Measurements from ENCODE around the gene LRRN2.
"Not testable (repeated sequence)": the region's sequence is repeated elsewhere in the genome, so short reads cannot be mapped to it uniquely, and the experiment has no call there.

Gene LRRN2

DNA sequence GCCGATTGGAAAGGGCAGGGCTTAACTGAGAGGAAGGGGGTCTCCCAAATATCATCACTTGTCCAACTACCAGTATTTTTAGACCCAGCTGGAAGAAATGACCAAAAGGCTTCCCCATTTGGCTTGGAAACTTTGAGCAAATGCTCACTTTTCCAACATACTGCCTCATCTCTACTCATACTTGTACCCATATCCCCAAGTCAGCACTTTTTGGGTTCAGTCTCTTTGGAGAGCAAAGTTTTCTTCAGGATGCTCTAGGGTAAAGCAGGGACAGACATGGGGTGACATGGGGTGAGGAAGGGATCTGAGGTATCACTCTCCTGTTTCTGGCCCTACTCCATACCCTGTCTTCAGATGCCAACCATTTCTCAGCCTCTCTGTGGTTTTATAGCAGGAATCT lies 27.2 kb downstream of the LRRN2 start:
- DNase-seq = no peak

GRCh38 chr1:204653590-204654340 lies 31.8 kb downstream of the LRRN2 start:
- no peak for DNase-seq

GRCh38 chr1:204652497-204652896 lies 33.0 kb downstream of the LRRN2 start:
- no peak for DNase-seq

DNA sequence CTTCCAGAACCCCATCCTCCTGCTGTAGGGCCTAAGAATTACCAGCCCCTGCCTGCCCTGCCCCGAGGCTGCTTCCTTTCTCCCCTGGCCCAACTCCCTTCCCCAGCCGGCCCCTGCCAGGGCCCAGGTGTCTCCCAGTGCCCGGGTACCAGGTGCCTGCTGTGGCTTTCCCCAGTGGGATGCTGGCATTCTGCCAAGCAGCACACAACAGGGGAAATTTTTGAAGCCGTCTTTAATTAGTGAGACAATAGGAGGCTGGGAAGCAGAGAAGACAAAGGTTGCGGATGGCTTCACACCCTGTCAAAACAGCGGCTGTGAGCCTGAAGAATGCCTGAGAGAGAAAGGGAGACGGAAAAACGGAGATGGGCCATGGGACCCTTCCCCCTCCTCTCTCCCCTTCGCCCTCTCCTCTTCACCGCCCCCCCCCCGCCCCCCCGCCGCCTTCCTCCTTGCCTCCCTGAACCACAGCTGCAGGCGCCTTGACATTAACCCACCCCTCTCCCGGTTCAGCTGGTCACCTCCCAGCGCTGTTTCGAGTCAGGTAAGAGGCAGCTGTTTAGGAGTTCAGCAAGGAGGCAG lies 33.6 kb downstream of the LRRN2 start:
- DNase-seq = no peak

DNA sequence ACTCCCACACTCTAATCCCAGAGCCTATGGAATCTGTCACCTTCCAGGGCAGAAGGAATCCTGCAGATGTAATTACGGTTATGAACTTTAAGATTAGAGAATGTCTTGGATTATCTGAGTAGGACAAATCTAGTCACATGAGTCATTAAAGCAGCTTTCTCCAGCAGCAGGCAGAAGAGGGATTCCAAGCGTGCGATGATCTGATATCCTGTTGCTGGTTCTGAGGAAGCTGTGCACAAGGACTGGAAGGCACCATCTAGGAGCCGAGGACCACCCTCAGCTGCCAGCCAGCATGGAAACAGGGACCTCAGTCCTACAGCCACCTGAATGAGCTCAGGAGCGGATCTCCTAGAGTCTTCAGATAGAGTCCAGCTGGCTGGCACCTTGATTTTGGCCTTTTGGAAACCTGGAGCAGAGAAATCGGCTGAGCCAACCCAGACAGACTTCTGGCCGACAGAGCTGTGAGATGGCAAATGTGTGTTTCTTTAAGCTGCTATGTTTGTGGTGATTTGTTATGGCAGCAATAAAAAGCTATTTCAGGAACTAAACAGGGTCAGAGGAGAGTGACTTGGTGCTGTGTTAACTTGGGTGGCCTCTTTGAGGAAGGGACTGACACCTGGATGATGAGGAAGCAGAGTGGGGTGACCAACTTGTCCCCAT lies 34.5 kb downstream of the LRRN2 start:
- DNase-seq = no peak

DNA sequence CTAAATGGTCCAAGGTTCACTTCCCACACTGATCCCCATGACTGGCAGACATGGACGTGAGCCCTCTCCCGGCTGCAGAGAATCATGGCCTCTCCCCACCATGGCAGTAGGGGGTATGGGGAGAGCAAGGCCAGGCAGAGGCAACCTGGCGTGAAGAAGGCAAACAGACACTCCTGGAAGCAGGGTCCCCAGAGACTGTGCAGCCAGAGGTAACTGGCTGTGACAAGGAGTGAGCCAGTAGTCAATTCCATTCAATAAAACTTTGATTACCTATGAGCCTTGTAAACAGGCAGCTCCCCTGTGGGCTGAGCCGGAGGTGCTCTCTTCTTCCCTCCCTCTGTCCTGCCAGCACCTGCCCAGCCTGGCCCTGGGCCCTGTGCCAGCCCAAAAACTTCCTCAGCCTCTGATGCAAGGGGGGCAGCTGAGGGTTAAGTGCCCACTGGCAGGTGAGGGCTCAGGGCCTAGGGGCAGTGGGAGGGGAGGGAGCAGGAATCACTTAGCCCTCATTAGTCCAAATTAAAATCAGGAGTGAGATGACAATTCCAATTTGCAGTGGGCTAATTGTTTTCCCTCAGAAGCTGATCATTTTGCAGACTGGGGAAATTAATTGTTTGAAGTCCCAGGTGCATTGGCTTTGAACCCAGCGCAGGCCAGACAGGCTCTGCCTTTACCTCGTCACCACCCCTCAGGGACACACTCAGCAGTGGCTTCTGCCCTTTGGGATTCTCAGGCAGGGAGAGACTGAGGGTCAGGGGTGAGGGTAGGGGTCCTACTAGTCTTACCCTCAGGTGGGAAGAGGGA lies 35.6 kb downstream of the LRRN2 start:
- DNase-seq = no peak

GRCh38 chr1:204648576-204648975 lies 37.0 kb downstream of the LRRN2 start:
- DNase-seq = no peak

DNA sequence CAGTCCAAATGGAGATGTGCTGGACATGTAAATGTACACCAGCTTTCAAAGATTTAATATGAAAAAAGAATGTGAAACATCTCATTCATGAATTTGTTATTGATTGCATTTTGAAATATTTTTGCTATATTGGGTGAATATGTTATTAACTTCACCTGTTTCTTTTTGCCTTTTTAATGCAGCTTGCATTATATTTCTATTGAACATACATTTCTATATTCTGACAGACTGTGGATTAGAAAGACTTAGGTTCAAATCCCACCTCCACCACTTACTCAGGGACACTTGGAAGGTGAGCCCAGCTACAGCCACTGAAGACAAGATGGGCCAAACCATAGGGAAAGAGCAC lies 37.8 kb downstream of the LRRN2 start:
- DNase-seq = no peak

DNA sequence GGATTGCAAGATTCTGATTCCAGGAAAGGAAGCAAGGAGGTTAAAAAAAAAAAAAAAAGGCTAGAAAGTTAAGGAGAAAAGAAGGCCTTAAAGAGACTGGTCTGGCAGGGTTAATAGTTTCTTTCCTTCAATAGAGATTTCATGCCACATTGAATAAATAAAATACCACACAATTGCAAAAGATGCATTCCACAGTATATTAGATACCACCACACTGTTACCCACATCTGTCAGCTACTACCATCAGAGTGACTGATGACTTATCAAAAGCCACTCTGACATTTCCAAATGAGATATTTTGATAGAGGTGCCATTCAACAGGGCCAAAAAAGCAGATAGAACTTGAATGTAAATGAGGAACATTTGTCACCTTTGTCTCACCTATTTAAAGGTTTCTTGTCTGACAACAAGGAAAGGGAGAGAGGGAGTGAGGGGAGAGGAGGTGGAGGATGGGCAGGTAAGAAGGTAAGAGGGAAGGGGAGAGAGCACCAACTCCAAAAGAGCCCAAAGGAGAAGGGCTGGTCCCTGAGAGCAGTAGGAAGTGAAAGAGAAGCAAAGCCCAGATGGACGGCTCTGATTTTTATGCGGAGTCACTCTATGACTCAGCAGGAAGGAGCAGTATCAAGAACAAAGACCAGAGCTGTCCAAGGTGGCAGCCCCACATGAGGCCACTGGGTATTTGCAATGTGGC lies 38.3 kb downstream of the LRRN2 start:
- no peak for DNase-seq

GRCh38 chr1:204645666-204646065 lies 39.9 kb downstream of the LRRN2 start:
- no peak for DNase-seq

DNA sequence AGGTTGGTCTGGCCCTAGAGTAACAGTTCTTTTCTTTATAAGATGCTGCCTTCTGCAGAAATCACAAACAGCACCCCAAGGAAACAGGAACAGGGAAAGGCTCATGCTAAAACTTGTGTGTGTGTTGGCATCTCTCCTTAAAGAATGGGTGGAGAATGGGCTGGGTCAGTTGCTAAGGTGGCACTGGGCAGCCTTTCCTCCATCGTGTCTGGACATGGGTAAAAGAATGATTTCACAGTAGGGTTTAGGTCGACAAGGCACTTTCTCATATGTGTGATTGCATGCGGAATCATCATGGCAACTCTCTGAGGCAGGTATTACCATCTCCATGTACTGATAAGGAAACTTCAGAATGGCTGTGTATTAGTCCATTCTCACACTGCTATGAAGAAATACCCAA lies 40.3 kb downstream of the LRRN2 start:
- no peak for DNase-seq

GRCh38 chr1:204643503-204643902 lies 42.0 kb downstream of the LRRN2 start:
- DNase-seq = no peak

DNA sequence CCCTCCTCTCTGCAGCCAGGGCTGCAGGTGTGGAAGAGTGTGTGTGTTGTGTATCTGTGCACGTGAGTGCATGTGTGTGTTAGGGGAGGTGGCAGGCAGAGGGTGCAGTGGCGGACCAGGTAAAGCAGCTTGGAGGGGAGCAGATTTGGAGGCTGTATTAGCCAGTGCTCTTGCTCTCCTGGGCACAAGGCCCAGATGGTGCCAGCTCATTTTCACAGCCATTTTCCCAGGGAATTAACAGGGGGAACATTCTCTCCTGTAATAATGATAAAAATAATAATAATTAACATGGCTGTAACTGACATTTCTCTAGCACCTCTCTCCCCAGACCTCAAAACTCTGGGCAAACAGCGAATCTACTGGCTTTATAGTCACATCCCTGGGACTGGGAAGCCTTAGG lies 43.6 kb downstream of the LRRN2 start:
- DNase-seq = no peak

GRCh38 chr1:204641455-204641854 lies 44.1 kb downstream of the LRRN2 start:
- DNase-seq = no peak

DNA sequence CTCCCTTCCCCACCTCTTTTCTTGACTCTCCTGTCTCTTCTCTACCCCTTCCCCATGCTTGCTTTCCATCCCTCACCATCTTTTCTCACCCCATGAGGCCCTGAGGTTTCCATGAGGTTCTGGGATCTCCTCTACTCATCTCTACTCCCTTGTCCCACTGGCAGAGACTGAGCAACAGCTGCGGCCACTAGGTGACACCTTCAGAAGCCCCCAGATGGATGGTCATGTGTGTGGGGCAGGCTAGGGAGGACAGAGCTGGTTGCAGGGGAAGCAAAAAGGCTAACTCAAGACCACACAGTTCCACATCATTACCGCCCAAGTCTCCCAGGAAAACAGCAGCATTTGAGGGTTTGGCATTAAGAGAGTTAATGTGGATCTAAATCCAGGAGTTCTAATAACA lies 45.0 kb downstream of the LRRN2 start:
- DNase-seq = no peak

DNA sequence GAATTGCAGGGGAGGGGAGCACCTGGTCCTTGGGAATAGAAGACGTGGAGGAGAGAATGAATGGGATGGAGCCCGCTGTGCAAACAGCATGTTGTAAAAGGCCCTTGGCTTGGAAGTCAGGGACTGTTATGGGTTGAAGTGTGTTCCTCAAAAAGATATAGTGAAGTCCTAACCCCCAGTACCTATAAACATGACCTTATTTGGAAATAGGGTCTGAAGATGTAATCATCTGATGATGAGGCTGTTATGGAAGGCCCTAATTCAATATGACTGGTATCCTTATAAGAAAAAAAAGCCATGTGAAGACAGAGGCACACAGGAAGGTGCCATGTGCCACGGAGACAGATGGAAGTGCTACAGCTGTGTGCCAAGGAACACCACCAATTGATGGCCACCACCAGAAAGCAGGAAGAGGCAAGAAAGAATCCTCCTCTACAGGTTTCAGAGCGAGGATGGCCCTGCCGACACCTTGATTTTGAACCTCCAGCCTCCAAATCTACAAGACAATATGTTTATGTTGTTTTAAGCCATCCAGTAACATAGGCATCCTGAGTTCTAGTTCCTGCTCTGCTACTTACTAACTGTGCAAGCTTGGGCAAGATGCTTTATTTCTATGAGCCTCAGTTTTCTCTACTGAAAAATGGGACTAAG lies 51.2 kb downstream of the LRRN2 start:
- DNase-seq = no peak

DNA sequence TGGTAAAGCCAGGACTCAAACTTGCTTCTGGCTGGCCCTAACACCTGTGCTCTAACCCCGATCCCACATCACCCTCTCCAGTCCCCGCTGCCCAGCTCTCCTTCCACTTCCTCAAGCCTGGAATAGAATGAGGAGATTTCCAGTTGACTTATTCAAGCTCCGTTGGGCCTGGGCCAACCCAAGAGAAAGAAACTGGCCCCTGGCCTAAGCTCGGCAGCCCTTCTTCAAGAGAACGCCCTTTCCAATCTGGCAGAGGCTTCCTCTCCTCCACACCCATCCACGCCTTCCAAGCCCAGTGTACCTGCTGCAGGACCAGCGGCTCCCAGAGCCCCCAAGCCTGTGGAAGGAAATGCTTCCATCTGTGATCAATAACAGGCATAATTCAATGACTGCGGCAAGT lies 51.9 kb downstream of the LRRN2 start:
- DNase-seq = peak; percentile 41

GRCh38 chr1:204630132-204630905 lies 55.2 kb downstream of the LRRN2 start:
- DNase-seq = no peak

- not testable (repeated sequence) for DNase-seq
Observed at GRCh38 chr1:204629459-204629858, 56.1 kb downstream of the LRRN2 start.

DNA sequence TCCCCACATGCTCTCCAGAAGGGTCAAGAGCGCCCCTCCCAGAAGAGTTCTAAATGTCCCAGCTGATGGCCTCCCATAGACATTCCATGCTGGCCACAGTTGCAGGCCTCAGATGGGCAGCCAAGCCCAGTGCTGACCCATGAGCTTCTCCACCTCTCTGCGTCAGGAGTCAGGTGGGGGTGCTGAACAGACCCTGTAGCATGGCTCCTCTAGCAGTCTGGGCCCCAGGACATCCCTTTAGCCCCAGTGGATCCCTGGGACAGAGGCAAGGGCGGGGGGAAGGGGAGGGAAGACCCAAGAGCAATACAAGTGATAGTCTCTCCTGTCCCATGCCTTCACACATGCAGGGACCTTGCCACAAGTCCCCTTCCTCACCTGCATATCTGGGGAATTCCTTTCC lies 56.7 kb downstream of the LRRN2 start:
- DNase-seq = no peak

DNA sequence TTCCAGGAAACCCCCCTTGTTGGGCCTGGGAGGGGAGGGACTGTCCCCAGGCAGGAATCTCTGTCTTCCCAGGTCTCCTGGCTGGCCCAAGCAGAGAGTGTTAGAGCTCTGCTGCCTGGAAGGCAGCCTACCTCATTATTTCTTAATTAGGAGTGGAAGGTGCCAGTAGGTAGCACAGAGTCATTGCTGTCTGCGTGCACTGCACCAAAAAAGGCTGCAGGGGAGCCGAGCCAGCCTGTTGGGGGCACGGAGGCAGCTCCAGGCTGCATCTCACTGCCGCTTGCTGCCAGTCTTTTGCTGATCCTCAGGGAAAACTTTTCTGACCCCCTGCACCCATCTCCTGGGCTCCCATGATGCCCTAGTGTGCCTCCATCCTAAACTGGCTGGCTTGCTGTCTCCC lies 58.1 kb downstream of the LRRN2 start:
- DNase-seq = no peak

DNA sequence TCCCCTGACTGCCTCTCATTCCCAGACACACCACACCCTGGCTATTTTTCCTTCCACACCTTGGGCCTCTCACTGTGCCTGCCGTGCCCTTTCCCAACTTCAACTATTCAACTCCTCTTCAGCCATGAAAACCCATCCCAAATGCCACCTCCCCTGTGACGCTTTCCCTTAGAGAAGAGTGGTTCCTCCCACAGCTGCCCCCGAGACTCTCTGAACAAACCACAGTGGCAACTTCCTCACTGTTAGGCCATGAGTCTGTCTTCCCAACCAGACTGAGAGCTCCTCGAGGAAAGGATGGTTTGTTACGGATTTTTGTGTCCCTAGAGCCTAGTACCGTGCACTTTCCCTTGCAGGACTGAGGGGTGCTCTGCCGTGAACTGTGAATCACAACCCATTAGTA lies 59.2 kb downstream of the LRRN2 start:
- DNase-seq = no peak
